Liver (tissue), 9 donors: ENCODE results near the gene BEST2. TPM values are rescaled to one million over a fixed set of nuclear protein-coding genes. Genes with fewer than 3 reads are reported as not detected.

Experiments used
- DNase-seq: peaks from one replicate; pipeline ENCODE4 v3.0.0-alpha.2; 2017; ENCODE audit warnings: low spot score
- H3K27ac ChIP-seq, 2 donors: one replicate each; pipeline ENCODE4 v1.7.0; 2013; ENCODE audit warnings: inconsistent platforms in 2 of 2, low read length in 2 of 2, control low read depth in 1 of 2, low read depth in 1 of 2, mild to moderate bottlenecking in 1 of 2
- H3K27me3 ChIP-seq, 4 donors: one replicate each; pipeline versions ENCODE4 v1.6.1 to v1.7.0; 2013; ENCODE audit warnings: low read length in 3 of 4, inconsistent platforms in 1 of 4, mild to moderate bottlenecking in 1 of 4, moderate library complexity in 1 of 4; ENCODE audit not compliant: control insufficient read depth in 4 of 4, insufficient read depth in 4 of 4
- H3K36me3 ChIP-seq, 4 donors: one replicate each; pipeline versions ENCODE4 v1.6.1 to v1.7.0; 2013; ENCODE audit warnings: low read length in 3 of 4, mild to moderate bottlenecking in 3 of 4, low read depth in 1 of 4, moderate library complexity in 1 of 4; ENCODE audit not compliant: control insufficient read depth in 4 of 4, insufficient read depth in 3 of 4
- H3K4me1 ChIP-seq, 4 donors: one replicate each; pipeline versions ENCODE4 v1.6.1 to v1.7.0; 2013; ENCODE audit warnings: low read length in 3 of 4, mild to moderate bottlenecking in 3 of 4, moderate library complexity in 1 of 4; ENCODE audit not compliant: control insufficient read depth in 4 of 4, insufficient read depth in 4 of 4
- H3K4me3 ChIP-seq, 3 donors: one replicate each; pipeline versions ENCODE4 v1.6.1 to v1.7.0; 2013; ENCODE audit warnings: low read length in 3 of 3, control low read depth in 1 of 3, low read depth in 1 of 3, mild to moderate bottlenecking in 1 of 3
- H3K9ac ChIP-seq, 2 donors: one replicate each; pipeline ENCODE4 v1.7.0; 2013; ENCODE audit warnings: low read length in 2 of 2, mild to moderate bottlenecking in 2 of 2, moderate library complexity in 2 of 2, control low read depth in 1 of 2, low read depth in 1 of 2
- H3K9me3 ChIP-seq, 4 donors: one replicate each; pipeline versions ENCODE4 v1.6.1 to v1.7.0; 2013; ENCODE audit warnings: low read length in 3 of 4; ENCODE audit not compliant: control insufficient read depth in 4 of 4
- CTCF ChIP-seq: fragments of 150-350 bp; IDR thresholded peaks from 2 replicates; pipeline ENCODE4 v1.5.1; 2017; ENCODE audit warnings: improper control_type of control experiment, low read depth, low read length; ENCODE audit not compliant: missing input control
- EGR1 ChIP-seq, 2 donors: IDR thresholded peaks; 2 replicates each; pipeline ENCODE4 v1.6.1; 2016 to 2018; ENCODE audit warnings: antibody characterized with exemption in 2 of 2, low read depth in 2 of 2
- FOXA1 ChIP-seq: IDR thresholded peaks from 2 replicates; pipeline ENCODE4 v1.6.1; 2016; ENCODE audit warnings: antibody characterized with exemption
- FOXA2 ChIP-seq: IDR thresholded peaks from 2 replicates; pipeline ENCODE4 v1.6.1; 2016; ENCODE audit warnings: antibody characterized with exemption
- GABPA ChIP-seq, 2 donors: IDR thresholded peaks in 1 of 2; conservative IDR thresholded peaks in 1 of 2; 2 replicates each; pipeline ENCODE4 v1.6.1; 2016; ENCODE audit warnings: antibody characterized with exemption in 2 of 2, mild to moderate bottlenecking in 1 of 2, moderate library complexity in 1 of 2
- HNF4A ChIP-seq, 2 donors: conservative IDR thresholded peaks; 2 replicates each; pipeline ENCODE4 v1.6.1; 2016; ENCODE audit warnings: antibody characterized with exemption in 2 of 2, mild to moderate bottlenecking in 2 of 2
- HNF4G ChIP-seq: IDR thresholded peaks from 2 replicates; pipeline ENCODE4 v1.6.1; 2016; ENCODE audit warnings: antibody characterized with exemption
- JUND ChIP-seq, 2 donors: IDR thresholded peaks; 2 replicates each; pipeline ENCODE4 v1.6.1; 2016; ENCODE audit warnings: antibody characterized with exemption in 2 of 2
- MAX ChIP-seq: IDR thresholded peaks from 2 replicates; pipeline ENCODE4 v1.6.1; 2016; ENCODE audit warnings: antibody characterized with exemption
- NR2F2 ChIP-seq: IDR thresholded peaks from 2 replicates; pipeline ENCODE4 v1.6.1; 2016; ENCODE audit warnings: antibody characterized with exemption
- RAD21 ChIP-seq, 2 donors: IDR thresholded peaks; 2 replicates each; pipeline ENCODE4 v1.6.1; 2016; ENCODE audit warnings: antibody characterized with exemption in 2 of 2, mild to moderate bottlenecking in 2 of 2
- REST ChIP-seq: IDR thresholded peaks from 2 replicates; pipeline ENCODE4 v1.6.1; 2016; ENCODE audit warnings: antibody characterized with exemption, mild to moderate bottlenecking
- RXRA ChIP-seq, 2 donors: IDR thresholded peaks; 2 replicates each; pipeline ENCODE4 v1.6.1; 2017 to 2018; ENCODE audit warnings: antibody characterized with exemption in 2 of 2, mild to moderate bottlenecking in 1 of 2
- SP1 ChIP-seq: IDR thresholded peaks from 2 replicates; pipeline ENCODE4 v1.6.1; 2018; ENCODE audit warnings: antibody characterized with exemption, mild to moderate bottlenecking
- TAF1 ChIP-seq: conservative IDR thresholded peaks from 2 replicates; pipeline ENCODE4 v1.6.1; 2016; ENCODE audit warnings: antibody characterized with exemption, mild to moderate bottlenecking
- YY1 ChIP-seq: IDR thresholded peaks from 2 replicates; pipeline ENCODE4 v1.6.1; 2016; ENCODE audit warnings: antibody characterized with exemption, mild to moderate bottlenecking
- WGBS: extraction: QIAGEN DNeasy Blood & Tissue Kit; methylation state at CpG from one replicate; pipeline ENCODE4 v1.1.7; 2013; 5-methylcytosine and 5-hydroxymethylcytosine counted together
- polyA plus RNA-seq, 2 donors: library from polyadenylated mRNA; stranded (reverse) in 1 of 2; unstranded in 1 of 2; fragments of 200-250 nt in 1 of 2; fragments of >200 nt in 1 of 2; fragmentation: Nextera tagmentation in 1 of 2; extraction: Ambion mirVana in 1 of 2; gene quantifications; one replicate each; pipeline versions ENCODE4 v1.2.1 to v1.2.3, GENCODE V29; 2013 to 2015
- total RNA-seq, 2 donors: library from RNA; depleted of rRNA; stranded (reverse); fragments of >200 nt; gene quantifications; one replicate each; pipeline ENCODE4 v1.2.3, GENCODE V29; 2014
- donor health status: healthy.
- donor health status: healthy.
- donor health status: healthy.
- donor health status: healthy.
- donor health status: healthy.

Gene BEST2
- total and polyA plus RNA-seq, 4 donors, result not detected

DNA sequence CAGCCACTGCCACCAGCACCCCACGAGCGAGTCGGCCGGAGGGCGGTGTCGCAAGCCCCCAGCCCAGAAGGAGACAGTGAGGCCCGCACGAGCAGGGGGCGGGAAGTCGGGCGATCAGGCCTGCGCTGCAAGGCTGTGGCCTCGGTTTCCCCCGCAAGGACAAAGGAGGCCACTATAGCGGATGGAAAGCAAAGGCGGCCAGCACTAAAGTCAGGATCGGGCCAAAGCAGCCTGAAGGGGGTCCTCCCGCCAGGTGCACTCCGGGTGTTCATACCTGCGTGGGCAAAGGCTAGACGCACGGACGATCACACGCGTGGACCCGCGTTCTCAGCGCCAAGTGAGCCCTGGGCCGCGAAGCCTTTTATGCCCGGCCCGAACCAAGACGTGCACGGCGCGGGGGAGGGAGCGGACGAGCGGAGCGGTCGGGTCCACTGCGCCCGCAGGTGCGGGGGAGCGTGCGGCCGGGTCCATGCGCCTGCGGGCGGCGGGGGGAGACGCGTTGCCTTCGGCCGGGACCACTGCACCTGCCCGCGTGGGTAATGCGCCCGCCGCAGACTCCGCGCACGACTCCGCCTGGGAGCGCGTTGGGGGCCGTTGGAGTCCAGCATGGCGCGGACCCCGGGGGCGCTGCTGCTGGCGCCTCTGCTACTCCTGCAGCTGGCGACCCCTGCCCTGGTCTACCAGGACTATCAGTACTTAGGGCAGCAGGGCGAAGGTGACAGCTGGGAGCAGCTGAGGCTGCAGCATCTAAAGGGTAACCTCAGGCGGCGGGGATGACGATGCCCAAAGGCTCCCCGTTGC, 50.1 kb downstream of the BEST2 start, which contains the start of the genes PRDX2 and THSD8:
TSS of gene PRDX2 (minus strand) at position 335 of the 801 bp plus-strand sequence. CDS start 539 bp downstream, outside the sequence.
TSS of gene THSD8 (plus strand) at position 604 of the 801 bp plus-strand sequence. CDS start at position 607, 3 bp downstream.
- H3K27ac ChIP-seq, result peak within 1 kb of the TSS; percentile 57 to 62
- peak within 1 kb of the TSS; percentile 55 to 78 (median 59) for H3K4me3 ChIP-seq
- H3K27me3 ChIP-seq, result no peaks in the 10 kb centered on the region
- H3K36me3 ChIP-seq, result peaks cover 0 to 6% (median 1%) of the 10 kb centered on the region in 4 donors
- H3K9me3 ChIP-seq, result no peaks in the 10 kb centered on the region
- DNase-seq, result peak; percentile 90
- peak within 1 kb of the TSS; percentile 34 to 73 for H3K9ac ChIP-seq
- no peak for TF ChIP-seq FOXA1
- TF ChIP-seq GABPA (IDR thresholded peaks at IDR 0.05 in 1 of 2, conservative IDR thresholded peaks at IDR 0.05 in 1 of 2), result no peak
- peak; percentile 32 to 65 for TF ChIP-seq RXRA (IDR thresholded peaks at IDR 0.05)
- peak; percentile 51 to 56 for TF ChIP-seq HNF4A (conservative IDR thresholded peaks at IDR 0.05)
- peak in 1 of 2 donors; percentile 80 for TF ChIP-seq EGR1 (IDR thresholded peaks at IDR 0.05; ENCODE audit: low read depth in 2 of 2)
- no peak for TF ChIP-seq TAF1
- no peak for TF ChIP-seq HNF4G
- TF ChIP-seq REST, result peak; percentile 12
- TF ChIP-seq CTCF, result no peak
- no peak for TF ChIP-seq JUND (IDR thresholded peaks at IDR 0.05)
- peak; percentile 8 for TF ChIP-seq SP1
- WGBS, result under 1% methylated on average over 78 of the region's 78 CpGs
- peaks cover 0 to 26% (median 18%) of the 10 kb centered on the region in 4 donors for H3K4me1 ChIP-seq

- H3K36me3 ChIP-seq, result peaks cover 0 to 3% (median 1%) of the 10 kb centered on the region in 4 donors
- 41% methylated on average over 22 of the region's 22 CpGs for WGBS
- DNase-seq, result no peak
- H3K9me3 ChIP-seq, result no peaks in the 10 kb centered on the region
- H3K27me3 ChIP-seq, result no peaks in the 10 kb centered on the region
- peaks cover 0 to 32% (median 24%) of the 10 kb centered on the region in 4 donors for H3K4me1 ChIP-seq
- no peak overlapping the region for H3K27ac ChIP-seq
- H3K4me3 ChIP-seq, result peak overlapping the region; percentile 55 to 78 (median 59)
- no peak overlapping the region for H3K9ac ChIP-seq
- TF ChIP-seq SP1 (no peak), YY1 (no peak), FOXA1 (no peak), RXRA (IDR thresholded peaks at IDR 0.05) (no peak), GABPA (IDR thresholded peaks at IDR 0.05 in 1 of 2, conservative IDR thresholded peaks at IDR 0.05 in 1 of 2) (no peak), HNF4G (no peak), JUND (IDR thresholded peaks at IDR 0.05) (no peak), FOXA2 (no peak), HNF4A (conservative IDR thresholded peaks at IDR 0.05) (no peak), RAD21 (IDR thresholded peaks at IDR 0.05) (no peak), NR2F2 (no peak), CTCF (no peak), TAF1 (no peak), MAX (no peak), REST (no peak), EGR1 (IDR thresholded peaks at IDR 0.05; ENCODE audit: low read depth in 2 of 2) (no peak)
Observed at GRCh38 chr19:12802267-12803106, 50.9 kb downstream of the BEST2 start.
